ENCODE data around the gene ZBTB39.
"Not testable (repeated sequence)": the region's sequence is repeated elsewhere in the genome, so short reads cannot be mapped to it uniquely, and the experiment has no call there.

ZBTB39 gene, protein sequence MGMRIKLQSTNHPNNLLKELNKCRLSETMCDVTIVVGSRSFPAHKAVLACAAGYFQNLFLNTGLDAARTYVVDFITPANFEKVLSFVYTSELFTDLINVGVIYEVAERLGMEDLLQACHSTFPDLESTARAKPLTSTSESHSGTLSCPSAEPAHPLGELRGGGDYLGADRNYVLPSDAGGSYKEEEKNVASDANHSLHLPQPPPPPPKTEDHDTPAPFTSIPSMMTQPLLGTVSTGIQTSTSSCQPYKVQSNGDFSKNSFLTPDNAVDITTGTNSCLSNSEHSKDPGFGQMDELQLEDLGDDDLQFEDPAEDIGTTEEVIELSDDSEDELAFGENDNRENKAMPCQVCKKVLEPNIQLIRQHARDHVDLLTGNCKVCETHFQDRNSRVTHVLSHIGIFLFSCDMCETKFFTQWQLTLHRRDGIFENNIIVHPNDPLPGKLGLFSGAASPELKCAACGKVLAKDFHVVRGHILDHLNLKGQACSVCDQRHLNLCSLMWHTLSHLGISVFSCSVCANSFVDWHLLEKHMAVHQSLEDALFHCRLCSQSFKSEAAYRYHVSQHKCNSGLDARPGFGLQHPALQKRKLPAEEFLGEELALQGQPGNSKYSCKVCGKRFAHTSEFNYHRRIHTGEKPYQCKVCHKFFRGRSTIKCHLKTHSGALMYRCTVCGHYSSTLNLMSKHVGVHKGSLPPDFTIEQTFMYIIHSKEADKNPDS

DNA sequence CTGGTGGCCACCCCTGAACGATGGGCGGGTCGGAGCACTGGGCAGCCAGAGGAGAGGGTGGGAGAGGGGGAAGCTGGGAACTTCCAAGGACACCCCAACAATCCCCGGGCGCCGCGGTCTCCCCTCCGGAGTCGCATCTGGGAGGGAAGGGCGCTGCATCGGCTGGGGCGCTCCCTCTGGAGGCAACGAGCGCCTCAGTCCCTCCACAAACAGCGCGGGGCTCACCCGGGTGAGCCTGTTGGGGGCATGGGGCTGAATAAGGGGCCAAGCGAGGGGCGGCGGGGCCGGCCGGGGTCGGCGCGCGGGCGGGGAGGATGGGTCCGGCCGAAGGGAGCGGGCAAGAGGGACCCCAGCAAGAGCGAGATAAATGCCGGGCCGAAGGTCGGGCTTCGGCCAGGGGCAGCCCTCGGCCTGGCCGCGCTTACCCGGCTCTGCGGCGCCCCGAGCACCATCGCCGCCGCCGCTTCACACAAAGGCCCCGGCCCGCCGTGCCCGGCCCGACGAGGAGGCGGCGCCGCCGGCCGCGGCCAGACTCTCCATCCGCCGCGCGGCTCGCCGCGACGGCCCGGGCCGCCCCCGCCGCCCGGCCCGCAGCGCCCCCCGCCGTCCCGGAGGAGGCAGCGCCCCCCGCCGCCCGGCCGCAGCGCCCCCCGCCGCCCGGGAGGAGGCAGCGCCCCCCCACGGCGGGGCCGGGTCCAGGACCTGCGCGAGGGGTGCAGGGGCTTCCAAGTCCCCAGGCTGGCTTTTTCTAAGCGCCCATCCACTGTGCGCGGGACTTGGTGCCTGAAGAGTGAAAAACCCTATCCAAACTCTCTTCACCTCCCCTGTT lies at the start of gene ZBTB39:
Gene ZBTB39 (minus strand): TSS at position 567 of the 829 bp plus-strand sequence. CDS start 1,629 bp downstream, outside the sequence.
- no peak for DNase-seq

DNA sequence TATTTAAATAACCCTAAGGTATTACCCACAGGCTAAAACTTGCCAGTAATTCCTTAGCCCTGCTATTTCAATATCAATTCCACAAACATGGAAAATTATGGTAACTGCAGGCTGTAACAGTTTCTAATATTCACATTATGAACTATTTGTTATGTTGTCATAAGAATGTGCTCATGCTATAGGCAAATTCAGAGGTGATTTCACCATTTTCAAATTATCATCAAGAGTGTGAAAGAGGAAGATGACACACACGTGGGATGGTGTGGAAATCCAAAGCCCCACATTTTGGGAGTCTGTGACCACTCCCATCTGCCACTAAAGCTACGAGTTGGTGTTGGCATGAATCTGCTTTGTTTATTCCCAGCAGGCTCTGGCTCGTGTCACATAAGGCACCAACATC lies 49.5 kb upstream of the ZBTB39 start:
- DNase-seq, result no peak

GRCh38 chr12:57053901-57054300 lies 47.6 kb upstream of the ZBTB39 start:
- not testable (repeated sequence) for DNase-seq

- DNase-seq, result not testable (repeated sequence)
These were observed 46.8 kb upstream of the ZBTB39 start for GRCh38 chr12:57053146-57053545.

DNA sequence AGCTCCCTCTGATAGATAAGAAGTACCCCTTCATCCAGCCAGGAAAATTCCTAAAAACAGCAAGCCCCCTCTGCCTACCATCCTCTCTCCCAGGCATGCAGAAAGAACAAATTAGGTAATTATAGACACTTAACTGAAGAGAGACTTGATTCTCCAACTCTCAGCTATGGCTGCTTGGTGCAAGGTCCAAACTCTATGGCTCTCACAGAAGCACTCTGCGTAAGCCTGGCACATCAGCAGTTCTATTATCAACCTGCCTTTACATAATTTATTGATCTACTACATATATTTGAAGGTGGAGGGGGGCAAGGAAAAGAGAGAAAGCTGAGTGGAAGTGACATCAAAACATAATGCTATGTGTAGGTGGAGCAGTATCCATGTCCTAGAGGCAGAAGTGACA lies 44.7 kb upstream of the ZBTB39 start:
- DNase-seq, result no peak

DNA sequence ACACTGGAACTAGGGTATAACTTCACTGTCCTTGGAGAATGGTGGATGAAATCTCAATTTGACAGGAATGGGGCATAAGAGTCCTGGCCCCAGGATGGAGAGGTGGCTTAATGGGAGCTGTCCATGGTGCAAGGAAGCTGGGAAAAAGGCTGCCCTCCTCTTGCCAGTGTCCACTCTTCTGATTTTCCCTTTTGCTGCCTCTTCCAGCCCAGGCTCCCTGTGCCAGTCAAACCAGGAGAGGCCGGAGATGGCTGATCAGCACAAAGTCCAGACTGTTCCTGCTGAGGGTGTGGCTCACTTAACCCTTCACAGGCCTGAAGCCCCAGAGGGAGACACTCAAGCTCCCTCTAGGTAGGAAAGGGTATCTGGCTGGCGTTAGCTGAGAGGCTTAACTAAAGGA lies 43.5 kb upstream of the ZBTB39 start, which contains the start of gene MYO1A:
Gene MYO1A (minus strand): TSS at position 240 of the 400 bp plus-strand sequence. CDS start 1,806 bp downstream, outside the sequence.
- DNase-seq, result no peak

- DNase-seq, result no peak
These were observed 42.7 kb upstream of the ZBTB39 start for GRCh38 chr12:57049119-57049446.

GRCh38 chr12:57048423-57049118 lies 42.2 kb upstream of the ZBTB39 start:
- DNase-seq, result no peak

DNA sequence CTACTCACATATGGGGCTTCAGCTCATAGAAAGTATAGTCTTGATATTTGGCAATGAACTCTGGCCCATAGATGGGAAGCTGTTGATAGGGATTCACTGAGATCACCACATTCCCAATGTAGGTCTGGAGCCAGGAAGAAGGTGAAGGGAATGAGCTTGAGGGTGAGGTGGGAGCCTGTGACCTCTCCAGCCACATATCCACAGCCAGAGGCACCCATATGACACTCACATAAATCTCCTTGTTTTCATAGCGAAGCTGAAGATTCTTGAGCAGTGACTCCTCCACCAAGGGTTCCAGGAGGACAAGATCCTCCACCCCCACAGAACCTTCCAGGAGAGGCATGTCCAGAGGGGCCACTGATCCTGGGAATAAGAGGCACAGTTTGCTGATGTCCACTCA lies 41.6 kb upstream of the ZBTB39 start:
- DNase-seq, result no peak

- no peak for DNase-seq
These were observed 40.9 kb upstream of the ZBTB39 start for GRCh38 chr12:57046947-57047890.

- DNase-seq, result no peak
These were observed 39.9 kb upstream of the ZBTB39 start for GRCh38 chr12:57046086-57046791.

- DNase-seq, result no peak
These were observed 38.5 kb upstream of the ZBTB39 start for GRCh38 chr12:57044889-57045288.

DNA sequence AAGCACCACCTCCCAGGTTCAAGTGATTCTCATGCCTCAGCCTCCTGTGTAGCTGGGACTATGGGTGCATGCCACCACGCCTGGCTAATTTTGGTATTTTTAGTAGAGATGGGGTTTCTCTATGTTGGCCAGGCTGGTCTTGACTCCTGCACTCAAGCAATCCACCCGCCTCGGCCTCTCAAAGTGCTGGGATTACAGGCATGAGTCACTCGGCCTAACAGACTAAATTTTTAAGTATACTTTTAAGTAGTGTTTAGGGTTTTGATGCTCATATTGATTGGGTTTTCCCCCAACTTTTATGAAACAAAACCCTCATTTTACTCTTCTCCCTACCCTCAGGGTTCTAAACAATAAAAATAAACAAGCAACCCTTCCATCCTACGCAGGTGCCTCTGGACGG lies 38.1 kb upstream of the ZBTB39 start:
- no peak for DNase-seq

DNA sequence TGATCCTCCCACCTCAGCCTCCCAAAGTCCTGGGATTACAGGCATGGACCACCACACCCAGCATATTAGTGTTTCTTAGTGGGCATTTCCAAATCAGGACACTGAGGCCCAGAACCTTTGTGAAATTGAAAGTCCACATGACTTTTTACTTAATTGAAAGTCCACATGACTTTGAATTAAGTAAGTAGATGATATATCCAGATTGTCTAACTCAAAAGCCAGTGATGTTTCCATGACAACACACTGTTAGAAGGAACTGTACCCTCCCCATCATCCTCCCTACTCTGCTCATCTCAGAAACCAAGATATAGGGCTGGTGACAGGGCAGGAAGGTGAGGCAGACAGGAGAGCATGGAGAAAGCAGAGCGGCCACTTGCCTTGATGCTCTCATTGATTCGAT lies 36.3 kb upstream of the ZBTB39 start:
- no peak for DNase-seq

- DNase-seq, result no peak
These were observed 34.4 kb upstream of the ZBTB39 start for GRCh38 chr12:57040750-57041149.

GRCh38 chr12:57040211-57040610 lies 33.9 kb upstream of the ZBTB39 start:
- DNase-seq, result no peak

- DNase-seq, result no peak
These were observed 32.9 kb upstream of the ZBTB39 start for GRCh38 chr12:57039016-57039798.

GRCh38 chr12:57037264-57037663 lies 30.9 kb upstream of the ZBTB39 start:
- DNase-seq, result no peak

GRCh38 chr12:57033431-57033830 lies 27.1 kb upstream of the ZBTB39 start:
- no peak for DNase-seq

- no peak for DNase-seq
These were observed 25.4 kb upstream of the ZBTB39 start for GRCh38 chr12:57031789-57032188.
